ENCODE data around the gene ACADSB.

Gene ACADSB

GRCh38 chr10:123021517-123021916 lies 12.7 kb downstream of the ACADSB start:
- no peaks in the 10 kb centered on the region for H3K9me3 ChIP-seq (ENCODE audit: low read length)
- H3K4me1 ChIP-seq (ENCODE audit: insufficient read depth, low read length): no peaks in the 10 kb centered on the region
- H3K27ac ChIP-seq (ENCODE audit: low read depth, low read length): no peak overlapping the region
- no peaks in the 10 kb centered on the region for H3K36me3 ChIP-seq (ENCODE audit: insufficient read depth, low read length)
- no peak overlapping the region for H3K4me3 ChIP-seq (ENCODE audit: low read depth in 1 of 2, low read length in 2 of 2)
- H3K27me3 ChIP-seq (ENCODE audit: control insufficient read depth in 1 of 2, insufficient read depth in 2 of 2, low read length in 2 of 2): no peaks in the 10 kb centered on the region
- H3K9ac ChIP-seq (ENCODE audit: low read length): no peak overlapping the region

GRCh38 chr10:123024540-123024939 lies 15.7 kb downstream of the ACADSB start:
- Histone ChIP-seq H3K36me3 (ENCODE audit: insufficient read depth, low read length) (no peaks in the 10 kb centered on the region), H3K27ac (ENCODE audit: low read depth, low read length) (no peak overlapping the region), H3K4me3 (ENCODE audit: low read depth in 1 of 2, low read length in 2 of 2) (no peak overlapping the region), H3K27me3 (ENCODE audit: control insufficient read depth in 1 of 2, insufficient read depth in 2 of 2, low read length in 2 of 2) (no peaks in the 10 kb centered on the region), H3K9me3 (ENCODE audit: low read length) (no peaks in the 10 kb centered on the region), H3K9ac (ENCODE audit: low read length) (no peak overlapping the region), H3K4me1 (ENCODE audit: insufficient read depth, low read length) (no peaks in the 10 kb centered on the region)

GRCh38 chr10:123026302-123026701 lies 17.5 kb downstream of the ACADSB start:
- H3K4me3 ChIP-seq (ENCODE audit: low read depth in 1 of 2, low read length in 2 of 2): no peak overlapping the region
- no peaks in the 10 kb centered on the region for H3K36me3 ChIP-seq (ENCODE audit: insufficient read depth, low read length)
- no peak overlapping the region for H3K9ac ChIP-seq (ENCODE audit: low read length)
- H3K9me3 ChIP-seq (ENCODE audit: low read length): no peaks in the 10 kb centered on the region
- H3K27me3 ChIP-seq (ENCODE audit: control insufficient read depth in 1 of 2, insufficient read depth in 2 of 2, low read length in 2 of 2): no peaks in the 10 kb centered on the region
- H3K4me1 ChIP-seq (ENCODE audit: insufficient read depth, low read length): no peaks in the 10 kb centered on the region
- H3K27ac ChIP-seq (ENCODE audit: low read depth, low read length): no peak overlapping the region

- no peaks in the 10 kb centered on the region for H3K36me3 ChIP-seq (ENCODE audit: insufficient read depth, low read length)
- no peak overlapping the region for H3K4me3 ChIP-seq (ENCODE audit: low read depth in 1 of 2, low read length in 2 of 2)
- no peaks in the 10 kb centered on the region for H3K4me1 ChIP-seq (ENCODE audit: insufficient read depth, low read length)
- no peaks in the 10 kb centered on the region for H3K9me3 ChIP-seq (ENCODE audit: low read length)
- no peak overlapping the region for H3K9ac ChIP-seq (ENCODE audit: low read length)
- no peak overlapping the region for H3K27ac ChIP-seq (ENCODE audit: low read depth, low read length)
- no peaks in the 10 kb centered on the region for H3K27me3 ChIP-seq (ENCODE audit: control insufficient read depth in 1 of 2, insufficient read depth in 2 of 2, low read length in 2 of 2)
Observed at GRCh38 chr10:123027861-123028260, 19.1 kb downstream of the ACADSB start.

GRCh38 chr10:123031124-123031523 lies 22.3 kb downstream of the ACADSB start:
- Histone ChIP-seq H3K9ac (ENCODE audit: low read length) (no peak overlapping the region), H3K9me3 (ENCODE audit: low read length) (no peaks in the 10 kb centered on the region), H3K4me3 (ENCODE audit: low read depth in 1 of 2, low read length in 2 of 2) (no peak overlapping the region), H3K27ac (ENCODE audit: low read depth, low read length) (no peak overlapping the region), H3K36me3 (ENCODE audit: insufficient read depth, low read length) (peaks cover under 1% of the 10 kb centered on the region), H3K4me1 (ENCODE audit: insufficient read depth, low read length) (no peaks in the 10 kb centered on the region), H3K27me3 (ENCODE audit: control insufficient read depth in 1 of 2, insufficient read depth in 2 of 2, low read length in 2 of 2) (no peaks in the 10 kb centered on the region)

GRCh38 chr10:123034332-123034731 lies 25.5 kb downstream of the ACADSB start:
- Histone ChIP-seq H3K9me3 (ENCODE audit: low read length) (no peaks in the 10 kb centered on the region), H3K4me3 (ENCODE audit: low read depth in 1 of 2, low read length in 2 of 2) (no peak overlapping the region), H3K36me3 (ENCODE audit: insufficient read depth, low read length) (peaks cover 10% of the 10 kb centered on the region), H3K27me3 (ENCODE audit: control insufficient read depth in 1 of 2, insufficient read depth in 2 of 2, low read length in 2 of 2) (no peaks in the 10 kb centered on the region), H3K9ac (ENCODE audit: low read length) (no peak overlapping the region), H3K4me1 (ENCODE audit: insufficient read depth, low read length) (no peaks in the 10 kb centered on the region), H3K27ac (ENCODE audit: low read depth, low read length) (no peak overlapping the region)

GRCh38 chr10:123035467-123036086 lies 26.8 kb downstream of the ACADSB start:
- no peaks in the 10 kb centered on the region for H3K9me3 ChIP-seq (ENCODE audit: low read length)
- H3K27ac ChIP-seq (ENCODE audit: low read depth, low read length): no peak overlapping the region
- H3K27me3 ChIP-seq (ENCODE audit: control insufficient read depth in 1 of 2, insufficient read depth in 2 of 2, low read length in 2 of 2): no peaks in the 10 kb centered on the region
- H3K9ac ChIP-seq (ENCODE audit: low read length): no peak overlapping the region
- peaks cover 10% of the 10 kb centered on the region for H3K36me3 ChIP-seq (ENCODE audit: insufficient read depth, low read length)
- H3K4me1 ChIP-seq (ENCODE audit: insufficient read depth, low read length): no peaks in the 10 kb centered on the region
- no peak overlapping the region for H3K4me3 ChIP-seq (ENCODE audit: low read depth in 1 of 2, low read length in 2 of 2)

GRCh38 chr10:123038782-123039631 lies 30.2 kb downstream of the ACADSB start:
- H3K4me1 ChIP-seq (ENCODE audit: insufficient read depth, low read length): no peaks in the 10 kb centered on the region
- H3K9me3 ChIP-seq (ENCODE audit: low read length): no peaks in the 10 kb centered on the region
- no peaks in the 10 kb centered on the region for H3K27me3 ChIP-seq (ENCODE audit: control insufficient read depth in 1 of 2, insufficient read depth in 2 of 2, low read length in 2 of 2)
- no peak overlapping the region for H3K9ac ChIP-seq (ENCODE audit: low read length)
- peaks cover 12% of the 10 kb centered on the region for H3K36me3 ChIP-seq (ENCODE audit: insufficient read depth, low read length)
- H3K4me3 ChIP-seq (ENCODE audit: low read depth in 1 of 2, low read length in 2 of 2): no peak overlapping the region
- no peak overlapping the region for H3K27ac ChIP-seq (ENCODE audit: low read depth, low read length)

GRCh38 chr10:123039632-123039930 lies 30.8 kb downstream of the ACADSB start:
- no peak overlapping the region for H3K9ac ChIP-seq (ENCODE audit: low read length)
- no peaks in the 10 kb centered on the region for H3K27me3 ChIP-seq (ENCODE audit: control insufficient read depth in 1 of 2, insufficient read depth in 2 of 2, low read length in 2 of 2)
- no peak overlapping the region for H3K4me3 ChIP-seq (ENCODE audit: low read depth in 1 of 2, low read length in 2 of 2)
- no peaks in the 10 kb centered on the region for H3K9me3 ChIP-seq (ENCODE audit: low read length)
- no peak overlapping the region for H3K27ac ChIP-seq (ENCODE audit: low read depth, low read length)
- H3K36me3 ChIP-seq (ENCODE audit: insufficient read depth, low read length): peaks cover 17% of the 10 kb centered on the region
- no peaks in the 10 kb centered on the region for H3K4me1 ChIP-seq (ENCODE audit: insufficient read depth, low read length)

GRCh38 chr10:123042708-123043408 lies 34.1 kb downstream of the ACADSB start:
- H3K36me3 ChIP-seq (ENCODE audit: insufficient read depth, low read length): peaks cover 23% of the 10 kb centered on the region
- H3K9me3 ChIP-seq (ENCODE audit: low read length): no peaks in the 10 kb centered on the region
- H3K27me3 ChIP-seq (ENCODE audit: control insufficient read depth in 1 of 2, insufficient read depth in 2 of 2, low read length in 2 of 2): no peaks in the 10 kb centered on the region
- no peak overlapping the region for H3K9ac ChIP-seq (ENCODE audit: low read length)
- H3K4me1 ChIP-seq (ENCODE audit: insufficient read depth, low read length): no peaks in the 10 kb centered on the region
- no peak overlapping the region for H3K4me3 ChIP-seq (ENCODE audit: low read depth in 1 of 2, low read length in 2 of 2)
- no peak overlapping the region for H3K27ac ChIP-seq (ENCODE audit: low read depth, low read length)

- Histone ChIP-seq H3K4me3 (ENCODE audit: low read depth in 1 of 2, low read length in 2 of 2) (no peak overlapping the region), H3K36me3 (ENCODE audit: insufficient read depth, low read length) (peaks cover 27% of the 10 kb centered on the region), H3K27ac (ENCODE audit: low read depth, low read length) (no peak overlapping the region), H3K27me3 (ENCODE audit: control insufficient read depth in 1 of 2, insufficient read depth in 2 of 2, low read length in 2 of 2) (no peaks in the 10 kb centered on the region), H3K9me3 (ENCODE audit: low read length) (no peaks in the 10 kb centered on the region), H3K9ac (ENCODE audit: low read length) (no peak overlapping the region), H3K4me1 (ENCODE audit: insufficient read depth, low read length) (no peaks in the 10 kb centered on the region)
Observed at GRCh38 chr10:123043409-123043925, 34.7 kb downstream of the ACADSB start.

Measured in muscle layer of colon (tissue), 2 donors.